HepG2 (cell line): ENCODE data around the gene EHD4. TPM values are rescaled to one million over a fixed set of nuclear protein-coding genes. Genes with fewer than 3 reads are reported as not detected.

ENCODE experiments used
- ATAC-seq: fragments of 200-7000 bp; cut with Tn5 transposase; 3 replicates; pipeline ENCODE4 v1.9.1; 2020; ENCODE audit warnings: mild to moderate bottlenecking, moderate library complexity
- BruUV-seq: library from RNA; stranded (reverse); fragments of 400-500 nt; replicated peaks from 2 replicates; lab custom pipeline; 2021; lab: Mats Ljungman, UMichigan
- CTCF ChIA-PET: fragments of 300-600 bp; formaldehyde crosslinking; extraction: SDS; loops from one replicate; lab custom pipeline; 2021; ENCODE audit warnings: low total read pairs, inconsistent platforms, low intra/inter-chr PET ratio; lab: Yijun Ruan, JAX
- POLR2A ChIA-PET: fragments of 350-600 bp; sonication (Branson Sonifier 250); formaldehyde crosslinking; loops from one replicate; lab custom pipeline; 2020; ENCODE audit warnings: antibody characterized with exemption, inconsistent platforms; lab: Yijun Ruan, JAX
- DNase-seq: peaks from one replicate; pipeline ENCODE4 v3.0.0-alpha.2; 2015; ENCODE audit warnings: low spot score
- FAIRE-seq: peaks from 3 replicates; lab custom pipeline; 2011; peaks lifted over from hg19 to GRCh38; lab: Jason Lieb, UNC
- H2AFZ ChIP-seq: one replicate; pipeline ENCODE4 v1.6.1; 2011; ENCODE audit warnings: low read length, inconsistent platforms
- H3K27ac ChIP-seq: fragments of 300-600 bp; 3 replicates; pipeline ENCODE4 v1.8.0; 2011; ENCODE audit warnings: mixed run types, mild to moderate bottlenecking, mixed read lengths, low read length, inconsistent platforms; ENCODE audit not compliant: insufficient read depth; ENCODE audit errors: extremely low read length
- H3K27me3 ChIP-seq, 2 experiments: fragments of 200-600 bp in 1 of 2; 2 replicates in 1 of 2; 3 replicates in 1 of 2; pipeline versions ENCODE4 v1.6.0 to v1.8.0; 2011; ENCODE audit warnings: low read length in 2 of 2, mild to moderate bottlenecking in 2 of 2, moderate library complexity in 2 of 2, inconsistent platforms in 1 of 2; ENCODE audit not compliant: insufficient read depth in 2 of 2, control insufficient read depth in 1 of 2
- H3K36me3 ChIP-seq, 2 experiments: fragments of 200-600 bp in 1 of 2; replicated peaks in 1 of 2; 2 replicates in 1 of 2; 3 replicates in 1 of 2; pipeline versions ENCODE4 v1.5.1 to v1.8.0; 2011; ENCODE audit warnings: low read length in 2 of 2, inconsistent platforms in 1 of 2; ENCODE audit not compliant: insufficient read depth in 2 of 2, control insufficient read depth in 1 of 2
- H3K4me1 ChIP-seq: 2 replicates; pipeline ENCODE4 v1.5.1; 2012; ENCODE audit warnings: low read length, inconsistent platforms; ENCODE audit not compliant: insufficient read depth
- H3K4me2 ChIP-seq: 2 replicates; pipeline ENCODE4 v1.6.0; 2011; ENCODE audit warnings: low read depth, low read length, inconsistent platforms
- H3K4me3 ChIP-seq, 3 experiments: fragments of 200-600 bp in 1 of 3; sonication (generic), shearing (Covaris generic) in 1 of 3; replicated peaks in 1 of 3; 2 replicates each; pipeline ENCODE4 v1.5.1; 2011 to 2016; ENCODE audit warnings: low read length in 3 of 3, inconsistent platforms in 2 of 3, low read depth in 2 of 3, mild to moderate bottlenecking in 2 of 3, control low read depth in 1 of 3, mixed read lengths in 1 of 3; ENCODE audit not compliant: insufficient read depth in 1 of 3
- H3K79me2 ChIP-seq: one replicate; pipeline ENCODE4 v1.6.1; 2011; ENCODE audit warnings: low read length, inconsistent platforms; ENCODE audit not compliant: insufficient read depth
- H3K9ac ChIP-seq: 2 replicates; pipeline ENCODE4 v1.6.0; 2011; ENCODE audit warnings: mild to moderate bottlenecking, low read depth, low read length, inconsistent platforms; ENCODE audit not compliant: insufficient read depth
- H3K9me3 ChIP-seq: 2 replicates; pipeline ENCODE4 v1.5.1; 2012; ENCODE audit warnings: mild to moderate bottlenecking, low read length
- H4K20me1 ChIP-seq: 2 replicates; pipeline ENCODE4 v1.6.0; 2011; ENCODE audit warnings: inconsistent platforms, mild to moderate bottlenecking, low read length, moderate library complexity; ENCODE audit not compliant: insufficient read depth
- CREB1 ChIP-seq, 2 experiments: fragments of 450-650 bp in 1 of 2; IDR thresholded peaks; 2 replicates each; pipeline ENCODE4 v1.6.1; 2016 to 2017; ENCODE audit warnings: control low read depth in 1 of 2, mild to moderate bottlenecking in 1 of 2, missing compliant biosample characterization in 1 of 2, missing genetic modification characterization in 1 of 2
- DNMT1 ChIP-seq: sonication (generic); formaldehyde crosslinking; IDR thresholded peaks from 2 replicates; pipeline ENCODE4 v1.5.1; 2020; ENCODE audit warnings: mild to moderate bottlenecking, missing genetic modification reagents
- ETV6 ChIP-seq: sonication (generic); formaldehyde crosslinking; conservative IDR thresholded peaks from 2 replicates; pipeline ENCODE4 v1.4.0; 2020; ENCODE audit warnings: missing genetic modification reagents
- RNF2 ChIP-seq: fragments of 450-650 bp; conservative IDR thresholded peaks from 2 replicates; pipeline ENCODE4 v1.6.1; 2016; ENCODE audit warnings: low read depth
- ZNF331 ChIP-seq: sonication (generic); formaldehyde crosslinking; IDR thresholded peaks from 2 replicates; pipeline ENCODE4 v1.4.0; 2020; ENCODE audit warnings: missing genetic modification reagents
- ZSCAN12 ChIP-seq: sonication (generic); formaldehyde crosslinking; IDR thresholded peaks from 2 replicates; pipeline ENCODE4 v1.9.0; 2021; ENCODE audit warnings: mild to moderate bottlenecking, missing genetic modification reagents
- ZSCAN25 ChIP-seq: sonication (generic); formaldehyde crosslinking; IDR thresholded peaks from 2 replicates; pipeline ENCODE4 v1.8.0; 2022; ENCODE audit warnings: mild to moderate bottlenecking, missing genetic modification reagents
- WGBS: methylation state at CpG from one replicate; pipeline ENCODE4 v1.1.6; 2017; ENCODE audit warnings: low lambda C conversion rate; 5-methylcytosine and 5-hydroxymethylcytosine counted together
- in situ Hi-C: cut with HindIII; loops from 2 replicates; pipeline ENCODE4 v1.10.0; 2017; ENCODE audit warnings: low pct_unique_long_range_greater_than_20kb; ENCODE audit not compliant: extremely low pct_ligation_motif_present
- intact Hi-C: fragments of 100-400 bp; cut with micrococcal nuclease; formaldehyde crosslinking; loops from one replicate; pipeline ENCODE4 v1.10.0; 2022; ENCODE audit not compliant: unreplicated experiment
- polyA plus RNA-seq, 8 experiments: library from polyadenylated mRNA; depleted of rRNA in 3 of 8; stranded (reverse) in 7 of 8; unstranded in 1 of 8; fragments of >200 nt; fragmentation: Illumina TruSeq in 4 of 8; extraction: Trizol in 4 of 8; gene quantifications; 2 replicates each; pipeline versions ENCODE4 v1.2.1 to v1.2.3, GENCODE V29; 2011 to 2016; ENCODE audit warnings: low read depth in 4 of 8, missing spikeins in 1 of 8, mixed read lengths in 1 of 8; ENCODE audit not compliant: insufficient read depth in 1 of 8
- total RNA-seq, 5 experiments: library from RNA; depleted of rRNA; stranded (reverse); fragments of >200 nt; fragmentation: Illumina TruSeq; extraction: Trizol; gene quantifications; 2 replicates each; pipeline ENCODE4 v1.2.3, GENCODE V29; 2016; ENCODE audit warnings: low read depth in 1 of 5
- TF ChIP-seq, protein P1 (sequence below): sonication (generic); formaldehyde crosslinking; IDR thresholded peaks from 2 replicates; pipeline ENCODE4 v1.9.0; 2021; ENCODE audit warnings: missing genetic modification reagents, borderline replicate concordance
- TF ChIP-seq, protein P2 (sequence below): sonication (generic); formaldehyde crosslinking; IDR thresholded peaks from 2 replicates; pipeline ENCODE4 v1.9.0; 2022; ENCODE audit warnings: missing genetic modification reagents, mild to moderate bottlenecking, borderline replicate concordance
- TF ChIP-seq, protein P3 (sequence below): sonication (generic); formaldehyde crosslinking; IDR thresholded peaks from 2 replicates; pipeline ENCODE4 v1.4.0; 2020; ENCODE audit warnings: missing genetic modification reagents
- TF ChIP-seq, protein P4 (sequence below): sonication (generic); formaldehyde crosslinking; IDR thresholded peaks from 2 replicates; pipeline ENCODE4 v1.5.1; 2020; ENCODE audit warnings: mild to moderate bottlenecking, missing genetic modification reagents, moderate library complexity

Gene EHD4
- total and polyA plus RNA-seq, 2 of the 13 experiments (the other 11 are each of a cell fraction or from before 2014, with no cell fraction given), result 3.1 to 4.8 TPM

DNA sequence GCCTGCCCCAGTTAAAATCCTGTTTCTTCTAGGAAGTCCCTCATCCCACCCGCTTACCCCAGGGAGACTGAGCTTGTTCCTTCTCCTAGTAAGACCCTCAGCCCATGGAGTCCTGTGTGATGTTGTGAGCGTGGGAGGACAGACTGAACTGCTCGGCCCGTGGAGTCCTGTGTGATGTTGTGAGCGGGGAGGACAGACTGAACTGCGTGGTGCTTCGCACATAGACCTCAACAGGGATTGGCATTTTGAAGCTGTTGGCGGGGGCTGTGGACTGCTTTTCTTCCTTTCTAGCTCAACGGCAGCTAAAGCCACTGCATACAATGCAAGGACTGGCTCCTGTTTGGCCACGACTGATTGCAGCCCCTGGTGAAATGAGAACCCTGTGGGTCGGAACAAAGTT, 76.9 kb downstream of the EHD4 start (continued):
- TF ChIP-seq, protein P1, sequence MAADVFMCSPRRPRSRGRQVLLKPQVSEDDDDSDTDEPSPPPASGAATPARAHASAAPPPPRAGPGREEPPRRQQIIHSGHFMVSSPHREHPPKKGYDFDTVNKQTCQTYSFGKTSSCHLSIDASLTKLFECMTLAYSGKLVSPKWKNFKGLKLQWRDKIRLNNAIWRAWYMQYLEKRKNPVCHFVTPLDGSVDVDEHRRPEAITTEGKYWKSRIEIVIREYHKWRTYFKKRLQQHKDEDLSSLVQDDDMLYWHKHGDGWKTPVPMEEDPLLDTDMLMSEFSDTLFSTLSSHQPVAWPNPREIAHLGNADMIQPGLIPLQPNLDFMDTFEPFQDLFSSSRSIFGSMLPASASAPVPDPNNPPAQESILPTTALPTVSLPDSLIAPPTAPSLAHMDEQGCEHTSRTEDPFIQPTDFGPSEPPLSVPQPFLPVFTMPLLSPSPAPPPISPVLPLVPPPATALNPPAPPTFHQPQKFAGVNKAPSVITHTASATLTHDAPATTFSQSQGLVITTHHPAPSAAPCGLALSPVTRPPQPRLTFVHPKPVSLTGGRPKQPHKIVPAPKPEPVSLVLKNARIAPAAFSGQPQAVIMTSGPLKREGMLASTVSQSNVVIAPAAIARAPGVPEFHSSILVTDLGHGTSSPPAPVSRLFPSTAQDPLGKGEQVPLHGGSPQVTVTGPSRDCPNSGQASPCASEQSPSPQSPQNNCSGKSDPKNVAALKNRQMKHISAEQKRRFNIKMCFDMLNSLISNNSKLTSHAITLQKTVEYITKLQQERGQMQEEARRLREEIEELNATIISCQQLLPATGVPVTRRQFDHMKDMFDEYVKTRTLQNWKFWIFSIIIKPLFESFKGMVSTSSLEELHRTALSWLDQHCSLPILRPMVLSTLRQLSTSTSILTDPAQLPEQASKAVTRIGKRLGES, result no peak
- no peak for TF ChIP-seq ZNF331 (CRISPR knock-in tag)
- no peak for TF ChIP-seq ETV6
- TF ChIP-seq, protein P2, sequence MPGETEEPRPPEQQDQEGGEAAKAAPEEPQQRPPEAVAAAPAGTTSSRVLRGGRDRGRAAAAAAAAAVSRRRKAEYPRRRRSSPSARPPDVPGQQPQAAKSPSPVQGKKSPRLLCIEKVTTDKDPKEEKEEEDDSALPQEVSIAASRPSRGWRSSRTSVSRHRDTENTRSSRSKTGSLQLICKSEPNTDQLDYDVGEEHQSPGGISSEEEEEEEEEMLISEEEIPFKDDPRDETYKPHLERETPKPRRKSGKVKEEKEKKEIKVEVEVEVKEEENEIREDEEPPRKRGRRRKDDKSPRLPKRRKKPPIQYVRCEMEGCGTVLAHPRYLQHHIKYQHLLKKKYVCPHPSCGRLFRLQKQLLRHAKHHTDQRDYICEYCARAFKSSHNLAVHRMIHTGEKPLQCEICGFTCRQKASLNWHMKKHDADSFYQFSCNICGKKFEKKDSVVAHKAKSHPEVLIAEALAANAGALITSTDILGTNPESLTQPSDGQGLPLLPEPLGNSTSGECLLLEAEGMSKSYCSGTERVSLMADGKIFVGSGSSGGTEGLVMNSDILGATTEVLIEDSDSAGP, result no peak
- TF ChIP-seq RNF2, result no peak

DNA sequence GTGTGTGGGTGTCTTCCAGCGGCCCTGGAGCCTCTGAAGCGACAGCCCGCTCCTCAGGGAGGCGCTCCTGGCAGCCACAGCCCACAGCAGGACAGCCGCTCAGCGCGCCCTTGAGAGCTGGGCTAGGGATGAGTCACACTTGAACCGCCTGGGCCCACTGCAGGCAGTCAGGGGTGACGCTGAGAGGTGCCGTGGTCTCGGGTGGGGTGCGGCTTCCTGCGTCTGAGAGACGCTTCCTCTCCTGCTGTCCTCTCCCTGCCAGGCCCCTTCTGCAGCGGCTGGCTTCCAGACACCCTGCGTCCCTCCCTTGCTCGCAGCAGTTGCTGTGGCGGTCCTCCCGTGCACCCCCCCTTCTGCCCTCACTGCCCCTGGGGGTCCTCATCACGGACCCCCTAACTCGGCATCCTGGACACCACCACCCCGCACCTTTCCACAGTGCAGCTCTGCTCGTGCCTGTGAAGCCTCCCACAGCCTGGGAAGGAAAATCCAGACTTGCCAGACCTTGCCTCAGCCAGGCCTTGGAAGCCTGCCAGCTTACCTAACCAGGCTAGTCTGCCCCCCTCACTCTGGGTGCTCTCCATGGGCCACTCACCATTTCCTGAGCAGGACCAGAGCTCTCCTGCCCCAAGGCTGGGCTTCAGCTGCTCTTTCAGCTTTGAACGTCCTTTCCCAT, 77.4 kb downstream of the EHD4 start:
- H3K36me3 ChIP-seq, result no peaks in the 10 kb centered on the region
- no peaks in the 10 kb centered on the region for H4K20me1 ChIP-seq
- H3K79me2 ChIP-seq, result no peaks in the 10 kb centered on the region
- H3K9me3 ChIP-seq, result no peaks in the 10 kb centered on the region
- in situ Hi-C loops (no loop called here), intact Hi-C loops (no loop called here)
- FAIRE-seq (no peak), DNase-seq (peak; percentile 35), ATAC-seq (peak; percentile 87)
- WGBS, result 33% methylated on average over 8 of the region's 24 CpGs
- H3K4me2 ChIP-seq, result peak overlapping the region; percentile 64
- ChIA-PET CTCF (no interaction called here), POLR2A (interaction anchor here (1.1 kb wide), 1 partner anchor 10 kb away, joined by 3 read pairs; no protein-coding TSS in a partner anchor)
- peaks cover 30% of the 10 kb centered on the region for H3K4me1 ChIP-seq
- H3K9ac ChIP-seq, result peak overlapping the region; percentile 1; the same call in 1 of the 2 replicates
- H3K4me3 ChIP-seq, result peak overlapping the region in 2 of 3 experiments; percentile 35 to 42; a peak in 3 of 6 replicates
- H2AFZ ChIP-seq, result no peak overlapping the region
- peaks cover 4 to 30% of the 10 kb centered on the region in 2 experiments; a peak in 4 of 5 replicates for H3K27me3 ChIP-seq
- BruUV-seq, result no TSS peak
- H3K27ac ChIP-seq, result no peak overlapping the region
- TF ChIP-seq ZSCAN25 (CRISPR knock-in tag) (0 out of 2 replicates have a peak, but pooled peaks have one; percentile 34), CREB1 (IDR thresholded peaks at IDR 0.05) (0 out of 2 replicates have a peak, but pooled peaks have one; percentile 3), CREB1 (CRISPR knock-in tag; IDR thresholded peaks at IDR 0.05) (no peak), DNMT1 (CRISPR knock-in tag) (no peak), ZSCAN12 (CRISPR knock-in tag) (no peak)
- TF ChIP-seq, protein P3, sequence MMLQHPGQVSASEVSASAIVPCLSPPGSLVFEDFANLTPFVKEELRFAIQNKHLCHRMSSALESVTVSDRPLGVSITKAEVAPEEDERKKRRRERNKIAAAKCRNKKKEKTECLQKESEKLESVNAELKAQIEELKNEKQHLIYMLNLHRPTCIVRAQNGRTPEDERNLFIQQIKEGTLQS, result peak; percentile 52; the same call in 1 of the 2 replicates
- TF ChIP-seq, protein P4, sequence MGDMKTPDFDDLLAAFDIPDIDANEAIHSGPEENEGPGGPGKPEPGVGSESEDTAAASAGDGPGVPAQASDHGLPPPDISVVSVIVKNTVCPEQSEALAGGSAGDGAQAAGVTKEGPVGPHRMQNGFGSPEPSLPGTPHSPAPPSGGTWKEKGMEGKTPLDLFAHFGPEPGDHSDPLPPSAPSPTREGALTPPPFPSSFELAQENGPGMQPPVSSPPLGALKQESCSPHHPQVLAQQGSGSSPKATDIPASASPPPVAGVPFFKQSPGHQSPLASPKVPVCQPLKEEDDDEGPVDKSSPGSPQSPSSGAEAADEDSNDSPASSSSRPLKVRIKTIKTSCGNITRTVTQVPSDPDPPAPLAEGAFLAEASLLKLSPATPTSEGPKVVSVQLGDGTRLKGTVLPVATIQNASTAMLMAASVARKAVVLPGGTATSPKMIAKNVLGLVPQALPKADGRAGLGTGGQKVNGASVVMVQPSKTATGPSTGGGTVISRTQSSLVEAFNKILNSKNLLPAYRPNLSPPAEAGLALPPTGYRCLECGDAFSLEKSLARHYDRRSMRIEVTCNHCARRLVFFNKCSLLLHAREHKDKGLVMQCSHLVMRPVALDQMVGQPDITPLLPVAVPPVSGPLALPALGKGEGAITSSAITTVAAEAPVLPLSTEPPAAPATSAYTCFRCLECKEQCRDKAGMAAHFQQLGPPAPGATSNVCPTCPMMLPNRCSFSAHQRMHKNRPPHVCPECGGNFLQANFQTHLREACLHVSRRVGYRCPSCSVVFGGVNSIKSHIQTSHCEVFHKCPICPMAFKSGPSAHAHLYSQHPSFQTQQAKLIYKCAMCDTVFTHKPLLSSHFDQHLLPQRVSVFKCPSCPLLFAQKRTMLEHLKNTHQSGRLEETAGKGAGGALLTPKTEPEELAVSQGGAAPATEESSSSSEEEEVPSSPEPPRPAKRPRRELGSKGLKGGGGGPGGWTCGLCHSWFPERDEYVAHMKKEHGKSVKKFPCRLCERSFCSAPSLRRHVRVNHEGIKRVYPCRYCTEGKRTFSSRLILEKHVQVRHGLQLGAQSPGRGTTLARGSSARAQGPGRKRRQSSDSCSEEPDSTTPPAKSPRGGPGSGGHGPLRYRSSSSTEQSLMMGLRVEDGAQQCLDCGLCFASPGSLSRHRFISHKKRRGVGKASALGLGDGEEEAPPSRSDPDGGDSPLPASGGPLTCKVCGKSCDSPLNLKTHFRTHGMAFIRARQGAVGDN (CRISPR knock-in tag), result peak; percentile 54
